HG03432 (cell line): ENCODE results near the gene RGS17.

Experiments used
- ATAC-seq: cut with Tn5 transposase; IDR thresholded peaks from one replicate; pipeline ENCODE4 v1.9.1; 2021; ENCODE audit warnings: mild to moderate bottlenecking, moderate library complexity; ENCODE audit not compliant: unreplicated experiment

Gene RGS17

DNA sequence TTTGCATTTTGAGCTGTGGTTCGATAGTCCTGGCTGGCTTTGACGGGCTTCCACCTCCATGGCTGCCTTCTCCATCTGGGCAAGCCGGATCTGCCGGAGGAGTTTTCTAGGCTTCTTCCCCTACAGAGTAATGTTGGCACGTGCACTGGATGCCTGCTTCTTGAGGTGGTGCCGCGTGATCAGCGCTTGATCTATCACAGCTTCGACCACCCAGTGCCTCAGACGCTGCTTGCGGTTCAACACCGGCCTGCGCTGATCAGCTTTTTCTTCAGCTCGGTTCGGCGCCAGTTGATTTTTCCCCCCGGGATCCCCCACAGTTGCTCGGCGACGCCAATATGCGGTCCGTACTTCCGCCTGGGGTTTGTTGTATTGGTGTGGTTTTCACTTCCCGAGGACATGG, 171.7 kb downstream of the RGS17 start:
- ATAC-seq: no peak

DNA sequence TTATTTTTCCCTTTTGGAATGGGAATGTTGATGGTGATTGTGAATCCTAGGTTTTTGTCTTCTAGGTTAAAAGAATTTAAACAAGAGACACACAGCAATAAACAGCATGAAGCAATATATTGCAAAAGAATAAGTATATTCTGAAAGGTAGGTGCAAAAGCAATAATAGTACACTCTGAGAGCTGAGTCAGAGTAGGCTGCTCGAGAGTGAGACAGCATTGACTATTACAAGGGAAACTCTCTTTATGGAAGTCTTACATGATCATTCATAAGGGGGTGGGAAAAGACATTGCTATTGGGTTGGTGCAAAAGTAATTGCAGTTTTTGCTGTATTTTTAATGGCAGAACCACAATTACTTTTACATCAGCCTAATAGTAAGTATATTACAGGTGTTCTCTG, 173.3 kb downstream of the RGS17 start:
- ATAC-seq: no peak
